ENCODE data around the gene VHLL. TPM values are rescaled to one million over a fixed set of nuclear protein-coding genes. Genes with fewer than 3 reads are reported as not detected.
"Not testable (repeated sequence)": the region's sequence is repeated elsewhere in the genome, so short reads cannot be mapped to it uniquely, and the experiment has no call there.

VHLL gene
- total RNA-seq, 1 donor from 2014 or later, result not detected

- peaks cover 14% of the 10 kb centered on the region for H3K36me3 Mint-ChIP-seq (ENCODE audit: unreplicated experiment)
- H3K27ac Mint-ChIP-seq (ENCODE audit: unreplicated experiment), result no peak overlapping the region
- no peaks in the 10 kb centered on the region for H3K27me3 Mint-ChIP-seq (ENCODE audit: unreplicated experiment)
- peak overlapping the region; percentile 98 for H3K4me3 Mint-ChIP-seq (ENCODE audit: unreplicated experiment)
- peaks cover 24% of the 10 kb centered on the region for H3K4me1 Mint-ChIP-seq (ENCODE audit: unreplicated experiment)
- no peaks in the 10 kb centered on the region for H3K9me3 Mint-ChIP-seq (ENCODE audit: unreplicated experiment)
- TF ChIP-seq, protein P1, sequence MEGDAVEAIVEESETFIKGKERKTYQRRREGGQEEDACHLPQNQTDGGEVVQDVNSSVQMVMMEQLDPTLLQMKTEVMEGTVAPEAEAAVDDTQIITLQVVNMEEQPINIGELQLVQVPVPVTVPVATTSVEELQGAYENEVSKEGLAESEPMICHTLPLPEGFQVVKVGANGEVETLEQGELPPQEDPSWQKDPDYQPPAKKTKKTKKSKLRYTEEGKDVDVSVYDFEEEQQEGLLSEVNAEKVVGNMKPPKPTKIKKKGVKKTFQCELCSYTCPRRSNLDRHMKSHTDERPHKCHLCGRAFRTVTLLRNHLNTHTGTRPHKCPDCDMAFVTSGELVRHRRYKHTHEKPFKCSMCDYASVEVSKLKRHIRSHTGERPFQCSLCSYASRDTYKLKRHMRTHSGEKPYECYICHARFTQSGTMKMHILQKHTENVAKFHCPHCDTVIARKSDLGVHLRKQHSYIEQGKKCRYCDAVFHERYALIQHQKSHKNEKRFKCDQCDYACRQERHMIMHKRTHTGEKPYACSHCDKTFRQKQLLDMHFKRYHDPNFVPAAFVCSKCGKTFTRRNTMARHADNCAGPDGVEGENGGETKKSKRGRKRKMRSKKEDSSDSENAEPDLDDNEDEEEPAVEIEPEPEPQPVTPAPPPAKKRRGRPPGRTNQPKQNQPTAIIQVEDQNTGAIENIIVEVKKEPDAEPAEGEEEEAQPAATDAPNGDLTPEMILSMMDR (IDR thresholded peaks at IDR 0.05), result peak; percentile 21
- no peak for DNase-seq (ENCODE audit: extremely low spot score, unreplicated experiment)
These were observed 37.1 kb upstream of the VHLL start for GRCh38 chr1:156336242-156336641.

GRCh38 chr1:156323179-156323578 lies 24.1 kb upstream of the VHLL start:
- H3K4me3 Mint-ChIP-seq (ENCODE audit: unreplicated experiment); H3K4me1 Mint-ChIP-seq (ENCODE audit: unreplicated experiment); H3K27ac Mint-ChIP-seq (ENCODE audit: unreplicated experiment); H3K27me3 Mint-ChIP-seq (ENCODE audit: unreplicated experiment); DNase-seq (ENCODE audit: extremely low spot score, unreplicated experiment); H3K9me3 Mint-ChIP-seq (ENCODE audit: unreplicated experiment): not testable (repeated sequence)
- H3K36me3 Mint-ChIP-seq (ENCODE audit: unreplicated experiment), result peaks cover 32% of the 10 kb centered on the region

DNA sequence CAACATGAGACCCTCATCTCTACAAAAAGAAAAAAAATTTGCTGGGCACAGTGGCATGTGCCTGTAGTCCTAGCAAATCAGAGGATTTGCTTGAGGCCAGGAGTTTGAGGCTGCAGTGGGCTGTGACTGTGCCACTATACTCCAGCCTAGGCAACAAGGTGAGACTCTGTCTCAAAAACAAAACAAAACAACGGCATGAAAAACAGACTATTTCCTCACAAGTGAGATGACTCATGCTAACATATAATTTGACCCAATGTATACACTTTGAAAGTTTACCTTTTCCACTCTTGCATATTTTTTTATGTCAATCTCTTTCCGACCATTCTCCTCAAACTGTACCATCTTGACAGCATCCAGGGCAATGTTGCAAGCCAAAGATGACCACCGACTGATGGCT lies 21.5 kb upstream of the VHLL start:
- DNase-seq (ENCODE audit: extremely low spot score, unreplicated experiment), result no peak
- Mint-ChIP-seq H3K27me3 (ENCODE audit: unreplicated experiment) (no peaks in the 10 kb centered on the region), H3K4me1 (ENCODE audit: unreplicated experiment) (no peaks in the 10 kb centered on the region), H3K36me3 (ENCODE audit: unreplicated experiment) (peaks cover 48% of the 10 kb centered on the region), H3K4me3 (ENCODE audit: unreplicated experiment) (no peak overlapping the region), H3K27ac (ENCODE audit: unreplicated experiment) (no peak overlapping the region), H3K9me3 (ENCODE audit: unreplicated experiment) (no peaks in the 10 kb centered on the region)
- TF ChIP-seq, protein P1 (IDR thresholded peaks at IDR 0.05), result no peak

- H3K9me3 Mint-ChIP-seq (ENCODE audit: unreplicated experiment), result no peaks in the 10 kb centered on the region
- no peak overlapping the region for H3K4me3 Mint-ChIP-seq (ENCODE audit: unreplicated experiment)
- DNase-seq (ENCODE audit: extremely low spot score, unreplicated experiment), result no peak
- H3K36me3 Mint-ChIP-seq (ENCODE audit: unreplicated experiment), result peaks cover 46% of the 10 kb centered on the region
- no peaks in the 10 kb centered on the region for H3K4me1 Mint-ChIP-seq (ENCODE audit: unreplicated experiment)
- no peaks in the 10 kb centered on the region for H3K27me3 Mint-ChIP-seq (ENCODE audit: unreplicated experiment)
- H3K27ac Mint-ChIP-seq (ENCODE audit: unreplicated experiment), result no peak overlapping the region
- TF ChIP-seq, protein P1 (IDR thresholded peaks at IDR 0.05), result peak; percentile 67
These were observed 20.6 kb upstream of the VHLL start for GRCh38 chr1:156319664-156320063.

GRCh38 chr1:156316909-156317308 lies 17.8 kb upstream of the VHLL start:
- Mint-ChIP-seq H3K4me1 (ENCODE audit: unreplicated experiment) (no peaks in the 10 kb centered on the region), H3K27ac (ENCODE audit: unreplicated experiment) (no peak overlapping the region), H3K9me3 (ENCODE audit: unreplicated experiment) (no peaks in the 10 kb centered on the region), H3K27me3 (ENCODE audit: unreplicated experiment) (no peaks in the 10 kb centered on the region), H3K4me3 (ENCODE audit: unreplicated experiment) (no peak overlapping the region), H3K36me3 (ENCODE audit: unreplicated experiment) (peaks cover 57% of the 10 kb centered on the region)
- TF ChIP-seq, protein P1 (IDR thresholded peaks at IDR 0.05), result no peak
- DNase-seq (ENCODE audit: extremely low spot score, unreplicated experiment), result no peak

- Mint-ChIP-seq H3K27ac (ENCODE audit: unreplicated experiment) (no peak overlapping the region), H3K9me3 (ENCODE audit: unreplicated experiment) (no peaks in the 10 kb centered on the region), H3K27me3 (ENCODE audit: unreplicated experiment) (no peaks in the 10 kb centered on the region), H3K4me3 (ENCODE audit: unreplicated experiment) (no peak overlapping the region), H3K4me1 (ENCODE audit: unreplicated experiment) (no peaks in the 10 kb centered on the region), H3K36me3 (ENCODE audit: unreplicated experiment) (peaks cover 40% of the 10 kb centered on the region)
- no peak for DNase-seq (ENCODE audit: extremely low spot score, unreplicated experiment)
- TF ChIP-seq, protein P1 (IDR thresholded peaks at IDR 0.05), result no peak
These were observed 11.9 kb upstream of the VHLL start for GRCh38 chr1:156310962-156311361.

Measured in osteocyte (in vitro differentiated cells).